HG02981 (cell line): ENCODE measurements around the gene CSNK2A1.
"Not testable (repeated sequence)": the region's sequence is repeated elsewhere in the genome, so short reads cannot be mapped to it uniquely, and the experiment has no call there.

Experiments
- ATAC-seq: cut with Tn5 transposase; IDR thresholded peaks from one replicate; pipeline ENCODE4 v1.9.1; 2021; ENCODE audit warnings: mild to moderate bottlenecking, moderate library complexity; ENCODE audit not compliant: unreplicated experiment

The CSNK2A1 gene

GRCh38 chr20:536426-537010 lies 7.1 kb downstream of the CSNK2A1 start:
- ATAC-seq = no peak

DNA sequence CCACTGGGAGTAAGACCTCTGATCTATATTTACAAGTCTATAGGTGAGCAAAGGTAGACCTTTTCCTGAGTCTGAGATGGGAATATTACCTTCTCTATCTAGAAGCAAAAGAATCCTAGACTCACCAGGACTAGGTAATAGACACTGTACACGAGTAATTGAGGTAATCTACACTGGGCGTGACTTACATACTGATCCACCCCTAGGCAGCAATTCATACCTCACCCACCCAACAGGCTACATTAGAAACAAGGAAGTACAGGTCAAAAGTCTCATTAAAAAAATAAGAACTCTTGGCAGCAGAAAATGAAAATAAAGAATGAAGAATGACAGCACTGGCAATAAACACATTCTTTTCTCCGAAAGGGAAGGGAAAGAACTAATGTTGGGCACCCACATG lies 7.6 kb downstream of the CSNK2A1 start:
- no peak for ATAC-seq

GRCh38 chr20:533526-533925 lies 10.1 kb downstream of the CSNK2A1 start:
- ATAC-seq = no peak

DNA sequence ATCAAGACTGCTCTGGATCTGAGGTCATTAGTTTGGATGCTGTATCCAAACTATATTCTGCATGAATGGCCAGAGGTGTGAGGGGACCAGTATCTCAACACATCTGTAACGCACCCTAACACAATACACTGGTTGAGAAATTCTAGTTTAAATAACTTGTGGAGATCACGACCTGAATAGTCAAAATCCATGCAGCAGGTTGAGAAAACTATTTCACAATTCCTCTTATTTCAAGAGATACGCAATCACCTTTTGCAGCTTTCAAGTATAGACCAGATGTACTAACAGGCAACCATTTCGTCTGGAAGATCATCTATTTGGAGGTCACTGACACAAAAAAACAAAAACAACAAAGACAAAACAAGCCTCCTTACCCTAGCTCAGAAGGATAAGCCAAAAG lies 11.1 kb downstream of the CSNK2A1 start:
- no peak for ATAC-seq

DNA sequence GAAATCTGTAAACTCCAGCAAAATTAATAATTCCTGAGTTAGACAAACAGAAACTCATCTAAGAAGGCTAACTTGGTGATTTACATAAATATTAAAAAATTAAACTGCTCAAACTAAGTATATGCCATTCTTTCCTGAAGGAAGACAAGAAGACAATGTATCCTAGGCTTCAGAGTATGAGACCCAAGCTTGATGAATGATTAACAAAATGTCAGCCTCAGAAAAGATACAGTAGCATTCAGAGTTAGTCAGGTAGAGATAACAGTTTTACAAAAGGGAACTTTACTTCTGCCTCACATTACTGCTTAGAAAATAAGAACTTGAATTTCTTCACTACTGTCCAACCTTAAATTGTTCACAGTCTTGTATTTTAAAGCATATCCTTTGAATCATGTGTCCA lies 12.0 kb downstream of the CSNK2A1 start:
- no peak for ATAC-seq

- ATAC-seq = no peak
Measured at GRCh38 chr20:530321-530720, 13.3 kb downstream of the CSNK2A1 start.

GRCh38 chr20:528923-529604 lies 14.5 kb downstream of the CSNK2A1 start:
- no peak for ATAC-seq

DNA sequence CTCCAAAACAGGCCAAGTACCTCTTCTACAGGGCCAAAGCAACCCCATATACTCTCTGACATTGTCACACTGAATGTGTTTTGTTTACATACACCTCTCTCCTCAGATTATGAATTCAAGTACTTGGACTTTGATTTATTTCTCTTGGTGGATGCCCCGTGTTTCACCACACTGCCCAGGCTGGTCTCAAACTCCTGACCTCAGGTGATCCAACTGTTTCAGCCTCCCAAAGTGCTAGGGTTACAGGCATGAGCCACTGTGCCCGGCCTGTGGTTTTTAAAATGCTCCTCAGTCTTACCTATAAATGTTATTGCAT lies 16.1 kb downstream of the CSNK2A1 start:
- no peak for ATAC-seq

- ATAC-seq = no peak
Measured at GRCh38 chr20:521860-522259, 21.7 kb downstream of the CSNK2A1 start.

DNA sequence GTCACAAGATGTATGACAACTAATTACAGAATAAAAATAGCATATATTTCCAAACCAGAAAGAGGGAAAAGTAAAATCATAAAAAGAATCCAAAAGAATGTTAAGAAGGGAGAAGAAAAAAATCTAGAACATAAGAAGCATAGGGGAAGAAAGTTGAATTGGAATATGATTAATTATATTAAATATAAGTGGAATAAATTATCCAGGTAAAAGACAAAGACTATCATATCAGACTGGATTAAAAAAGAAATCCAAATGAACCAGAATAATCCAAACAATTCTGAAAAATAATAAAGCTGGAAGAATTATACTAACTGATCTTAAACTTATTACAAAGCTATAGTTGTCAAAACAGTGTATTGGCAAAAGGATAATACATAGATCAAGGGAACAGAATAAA lies 23.6 kb downstream of the CSNK2A1 start:
- no peak for ATAC-seq

- no peak for ATAC-seq
Measured at GRCh38 chr20:517221-517620, 26.4 kb downstream of the CSNK2A1 start.

GRCh38 chr20:516799-517198 lies 26.8 kb downstream of the CSNK2A1 start:
- no peak for ATAC-seq

GRCh38 chr20:515696-516095 lies 27.9 kb downstream of the CSNK2A1 start:
- no peak for ATAC-seq

DNA sequence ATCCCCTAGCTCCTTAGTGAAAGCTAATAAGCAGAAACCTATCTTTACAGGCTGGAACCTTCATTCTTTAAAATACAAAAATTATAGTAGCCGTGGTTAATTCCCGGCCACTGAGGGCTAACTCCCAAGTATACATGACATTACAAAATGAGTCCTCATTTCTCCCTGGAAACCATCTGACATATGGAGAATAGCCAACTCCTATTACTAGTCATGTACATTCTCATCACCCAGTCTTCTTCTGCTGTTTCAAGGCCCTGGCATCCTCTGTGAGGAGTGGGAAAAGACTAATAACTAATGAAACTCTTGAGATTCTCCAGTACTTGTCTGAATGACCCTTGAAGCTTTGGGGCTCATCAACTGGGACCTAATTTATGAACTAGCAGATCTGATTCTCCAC lies 30.2 kb downstream of the CSNK2A1 start:
- ATAC-seq = no peak

DNA sequence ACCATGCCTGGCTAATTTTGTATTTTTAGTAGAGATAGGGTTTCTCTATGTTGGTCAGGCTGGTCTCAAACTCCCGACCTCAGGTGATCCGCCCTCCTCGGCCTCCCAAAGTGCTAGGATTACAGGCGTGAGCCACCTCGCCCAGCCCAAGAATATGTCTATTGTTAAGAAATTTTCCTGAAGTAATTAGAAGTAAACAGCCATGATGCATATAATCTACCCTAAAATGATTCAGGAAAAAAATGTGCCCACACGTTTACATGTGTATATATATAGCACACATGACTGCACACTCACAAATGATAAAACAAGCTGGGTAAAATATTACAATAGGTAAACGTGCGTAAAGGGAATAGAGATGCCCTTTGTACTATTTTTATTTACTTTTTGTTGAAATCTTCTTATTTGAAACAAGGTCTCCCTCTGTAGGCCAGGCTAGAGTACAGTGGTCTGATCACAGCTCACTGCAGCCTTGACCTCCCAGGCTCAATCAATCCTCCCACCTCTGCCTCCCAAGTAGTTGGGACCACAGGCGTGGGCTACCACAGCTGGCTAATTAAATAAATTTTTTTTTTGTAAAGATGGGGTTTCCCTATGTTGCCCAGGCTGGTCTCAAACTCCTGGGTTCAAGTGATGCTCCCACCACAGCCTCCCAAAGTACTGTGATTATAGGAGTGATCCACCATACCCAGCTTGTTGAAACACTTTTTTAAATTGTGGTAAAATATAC lies 33.1 kb downstream of the CSNK2A1 start:
- not testable (repeated sequence) for ATAC-seq

DNA sequence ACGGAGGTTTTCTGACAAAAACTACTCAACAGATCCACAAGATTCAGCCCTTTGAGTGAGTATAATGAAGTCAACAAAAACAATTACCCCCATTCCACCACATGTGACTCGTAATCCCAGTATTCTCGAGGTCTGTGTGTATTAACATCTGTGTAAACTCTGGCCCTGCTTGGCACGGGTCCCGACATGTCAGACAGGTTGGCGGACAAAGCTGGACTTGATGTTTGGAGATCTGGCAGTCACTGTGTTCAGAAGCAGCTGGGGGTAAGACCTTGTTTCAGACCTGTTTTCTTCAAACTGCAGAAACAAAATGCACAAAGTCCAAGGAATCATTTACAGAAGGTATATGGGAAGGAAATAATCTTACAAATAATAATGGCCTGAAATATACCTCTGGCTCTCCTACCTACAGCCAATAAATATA lies 35.2 kb downstream of the CSNK2A1 start:
- not testable (repeated sequence) for ATAC-seq

DNA sequence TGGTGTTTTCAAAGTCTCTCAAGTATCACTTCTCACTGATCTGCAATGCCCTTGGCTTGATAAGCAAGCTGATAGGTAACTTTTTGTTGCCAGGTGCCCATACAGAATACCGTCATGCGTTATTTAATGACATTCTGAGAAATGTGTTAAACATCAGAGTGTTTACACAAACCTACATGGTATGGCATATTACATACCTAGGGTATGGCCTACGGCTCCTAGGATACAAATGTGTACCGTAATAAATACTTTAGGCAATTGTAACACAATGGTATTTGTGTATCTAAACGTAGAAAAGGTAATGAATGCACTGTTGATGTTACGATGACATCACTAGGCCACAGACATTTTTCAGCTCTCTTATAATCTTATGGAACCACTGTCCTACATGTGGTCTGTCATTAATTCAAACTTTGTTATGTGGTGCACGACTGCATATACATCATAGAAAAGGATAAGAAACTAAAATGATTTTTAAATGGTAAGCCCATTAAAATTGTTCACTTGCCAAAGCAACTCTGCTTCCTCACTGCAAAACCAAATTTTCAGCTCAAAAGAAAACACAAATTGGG lies 35.7 kb downstream of the CSNK2A1 start:
- ATAC-seq = no peak

DNA sequence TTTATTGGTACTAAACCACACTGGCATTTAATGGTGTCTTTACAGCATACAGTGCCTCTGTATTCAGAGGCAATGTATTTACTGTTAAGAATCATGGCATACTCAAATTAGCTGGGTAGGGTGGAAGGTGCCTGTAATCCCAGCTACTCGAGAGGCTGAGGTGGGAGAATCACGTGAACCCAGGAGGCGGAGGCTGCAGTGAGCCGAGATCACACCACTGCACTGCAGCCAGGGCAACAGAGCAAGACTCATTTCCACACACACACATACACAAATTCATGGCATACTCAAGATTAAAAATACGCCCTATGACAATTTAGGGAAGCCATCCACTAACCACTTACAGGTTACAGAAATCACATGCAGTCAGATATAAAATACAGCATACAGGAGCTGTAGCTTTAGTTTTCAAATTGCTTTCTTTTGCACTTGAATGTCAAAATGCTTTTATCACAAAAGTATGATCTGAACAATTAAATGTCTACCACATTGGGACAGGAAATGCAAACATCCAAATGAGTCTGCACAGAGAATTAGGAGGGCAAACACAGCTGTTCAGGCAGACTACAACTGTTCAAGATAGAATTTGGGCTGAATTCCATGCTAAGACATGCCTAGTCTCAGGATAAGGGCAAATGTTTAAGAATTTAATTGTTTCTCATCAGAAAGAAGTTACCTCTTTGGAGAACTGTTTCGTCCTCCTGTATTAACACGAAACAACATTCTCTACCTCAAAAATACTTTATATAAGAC lies 36.4 kb downstream of the CSNK2A1 start:
- no peak for ATAC-seq

DNA sequence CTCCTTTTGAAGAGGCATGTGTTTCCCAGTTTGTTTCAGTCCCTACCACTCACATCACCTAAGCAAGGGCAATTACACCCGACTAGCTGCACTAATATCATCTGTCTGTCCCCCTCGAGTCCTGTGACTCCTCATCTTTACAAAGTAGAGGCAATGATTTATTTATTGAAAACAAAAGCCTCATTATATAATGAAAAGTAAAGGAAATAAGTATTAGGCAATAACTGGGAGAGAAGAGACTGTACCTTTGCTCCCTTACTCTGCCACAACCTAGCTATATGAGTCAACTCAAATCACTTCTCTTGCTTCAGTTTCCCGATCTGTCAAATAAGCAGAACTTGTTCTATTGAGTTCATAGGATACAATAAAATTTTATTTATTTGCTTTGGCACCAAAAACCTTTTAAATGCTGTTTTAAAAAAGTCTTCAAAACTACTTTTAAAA lies 38.9 kb downstream of the CSNK2A1 start:
- no peak for ATAC-seq

GRCh38 chr20:503048-503737 lies 40.4 kb downstream of the CSNK2A1 start:
- no peak for ATAC-seq

DNA sequence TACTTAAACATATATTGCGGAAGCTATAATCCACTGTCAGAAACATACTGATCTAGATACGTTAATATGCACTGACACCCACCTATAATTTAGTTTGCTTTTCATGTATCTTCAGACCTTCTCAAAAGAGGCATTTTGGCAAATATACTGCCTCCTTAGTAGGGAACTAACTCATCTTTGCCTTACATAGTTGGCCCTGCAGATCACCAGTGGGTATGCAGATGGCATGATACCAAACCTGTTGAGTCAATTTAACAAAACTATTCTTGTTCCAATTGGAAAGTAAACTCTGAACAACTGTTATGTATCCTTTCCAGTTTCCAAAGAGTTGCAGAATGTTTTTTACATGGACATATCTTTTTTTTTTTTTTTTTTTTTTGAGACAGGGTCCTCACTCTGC lies 45.6 kb downstream of the CSNK2A1 start:
- no peak for ATAC-seq
